Limb (tissue), 2 donors: ENCODE results near the gene CSNK1A1.
"Not testable (repeated sequence)": the region's sequence is repeated elsewhere in the genome, so short reads cannot be mapped to it uniquely, and the experiment has no call there.

Experiments used
- DNase-seq, 2 donors: peaks; one replicate each; pipeline ENCODE4 v3.0.0-alpha.2; 2016; ENCODE audit errors: extremely low spot score in 2 of 2

CSNK1A1 gene

GRCh38 chr5:149490599-149491485, 60.4 kb downstream of the CSNK1A1 start:
- DNase-seq = no peak

- DNase-seq = peak in 1 of 2 donors; percentile 64
Measured at GRCh38 chr5:149489605-149490037, 61.6 kb downstream of the CSNK1A1 start.

- DNase-seq = no peak
Measured at GRCh38 chr5:149488645-149489306, 62.5 kb downstream of the CSNK1A1 start.

DNA sequence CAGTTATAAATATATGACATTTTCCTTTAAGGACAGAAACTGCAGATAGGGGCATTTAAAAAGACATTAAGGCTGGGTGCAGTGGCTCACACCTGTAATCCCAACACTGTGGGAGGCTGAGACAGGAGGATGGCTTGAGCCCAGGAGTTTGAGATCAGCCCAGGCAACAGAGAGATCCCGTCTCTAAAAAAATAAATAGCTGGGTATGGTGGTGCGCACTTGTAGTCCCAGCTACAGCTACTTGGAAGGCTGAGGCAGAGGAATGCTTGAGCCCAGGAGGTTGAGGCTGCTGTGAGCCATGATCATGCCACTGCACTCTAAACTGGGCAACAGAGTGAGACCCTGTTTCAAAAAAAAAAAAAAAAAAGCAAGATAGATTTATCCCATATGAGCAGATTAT, 63.6 kb downstream of the CSNK1A1 start:
- DNase-seq = no peak

DNA sequence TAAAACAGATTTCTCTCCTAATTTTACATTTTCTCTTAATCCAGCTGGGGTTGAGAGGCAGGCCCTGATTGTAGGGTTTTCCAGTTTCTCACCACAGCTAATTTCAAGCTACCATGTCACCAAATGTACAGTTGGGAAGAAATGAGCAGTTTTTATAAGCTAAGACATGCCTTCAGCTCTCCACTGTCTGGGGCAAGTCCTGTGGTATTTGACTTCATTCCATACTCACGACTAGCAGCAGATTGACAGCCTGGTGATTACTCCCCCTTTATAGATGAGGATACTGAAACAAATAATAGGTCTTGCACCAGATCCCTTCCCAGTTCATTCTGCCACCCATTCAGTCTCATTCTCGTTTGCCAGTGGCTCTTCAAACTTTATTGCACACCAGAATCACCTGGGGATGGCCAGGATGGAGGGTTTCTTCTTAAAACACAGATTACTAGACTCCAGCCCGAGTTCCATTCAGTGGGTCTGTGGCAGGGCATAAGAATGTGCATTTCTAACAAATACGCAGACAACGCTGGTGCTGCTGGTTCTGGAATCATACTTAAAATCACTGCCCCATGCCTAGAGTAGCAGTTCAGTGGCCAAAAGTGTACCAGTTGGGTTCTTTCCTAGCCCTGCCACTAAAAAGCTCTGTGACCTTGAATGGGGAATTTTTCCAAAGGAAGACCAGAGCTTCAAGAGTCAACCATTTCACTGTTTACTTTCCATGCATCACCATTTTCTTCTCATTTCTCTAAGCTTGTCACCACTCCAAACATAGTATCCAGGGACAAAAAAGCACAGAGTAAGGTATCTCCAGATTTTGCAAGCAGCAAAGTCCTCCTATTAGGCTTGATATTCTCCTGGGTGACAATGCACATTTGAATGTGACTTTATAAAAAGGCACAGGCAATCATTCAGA, 64.3 kb downstream of the CSNK1A1 start:
- no peak for DNase-seq

- DNase-seq = peak; percentile 70 to 88
Measured at GRCh38 chr5:149485655-149486615, 65.3 kb downstream of the CSNK1A1 start.

DNA sequence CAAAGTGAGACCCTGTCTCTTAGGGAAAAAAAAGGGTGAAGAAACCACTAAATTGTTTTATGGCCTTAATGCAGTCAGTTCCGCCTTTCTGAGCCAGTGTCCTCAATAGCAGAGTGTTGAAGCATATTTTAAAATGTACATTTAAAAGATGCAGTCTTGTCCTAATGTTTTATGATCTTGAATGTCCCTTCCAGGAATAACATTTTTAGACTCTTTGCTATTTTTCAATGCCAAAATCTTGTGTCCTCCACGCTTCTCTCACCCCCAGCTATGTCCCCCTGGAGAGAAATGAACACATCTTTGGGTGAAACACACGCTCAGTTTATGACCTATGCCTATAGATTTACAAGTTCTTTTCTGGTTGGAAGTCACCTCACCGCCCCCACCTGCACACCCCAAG, 69.8 kb downstream of the CSNK1A1 start:
- DNase-seq = no peak

- DNase-seq = no peak
Measured at GRCh38 chr5:149478761-149479160, 72.5 kb downstream of the CSNK1A1 start.

DNA sequence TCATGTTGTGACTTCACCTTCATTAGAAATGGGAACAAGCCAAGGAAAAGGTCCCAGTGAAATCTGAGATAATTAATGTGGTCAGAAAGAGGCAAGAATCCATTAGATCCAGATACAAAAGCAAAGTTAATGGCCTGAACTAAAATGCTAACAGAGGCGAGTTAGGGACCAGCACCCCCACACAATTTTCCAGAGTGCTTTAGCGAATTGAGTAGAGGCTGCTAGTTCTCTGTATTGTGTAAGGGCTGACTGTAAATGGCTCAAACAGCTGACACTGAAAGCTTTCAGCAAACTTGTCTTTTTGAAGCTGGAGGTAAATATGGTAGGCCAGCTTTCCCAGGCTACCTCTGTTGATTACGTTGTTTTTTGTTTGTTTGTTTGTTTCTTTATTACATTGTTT, 75.5 kb downstream of the CSNK1A1 start:
- DNase-seq = no peak

DNA sequence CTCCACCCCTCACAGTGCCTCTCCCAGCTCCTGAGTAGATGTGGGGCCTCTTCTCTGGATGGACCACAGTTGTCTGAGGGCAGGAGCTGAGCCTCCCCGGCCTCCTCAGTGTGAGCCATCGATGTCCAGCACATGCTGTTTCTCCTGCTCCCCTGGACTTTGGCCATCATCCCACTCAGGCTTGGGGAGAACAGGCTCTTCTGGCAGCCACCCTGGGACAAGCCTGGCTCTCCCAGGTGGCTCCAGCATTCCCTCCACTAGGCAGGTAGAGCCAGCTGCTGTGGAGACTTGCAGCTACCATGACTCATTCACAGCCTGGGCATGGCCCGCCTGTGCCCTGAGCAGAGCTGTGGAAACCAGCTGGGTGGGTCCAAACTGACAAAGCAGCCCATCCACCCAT, 77.0 kb downstream of the CSNK1A1 start:
- no peak for DNase-seq

GRCh38 chr5:149473441-149473840, 77.8 kb downstream of the CSNK1A1 start:
- no peak for DNase-seq

- DNase-seq = no peak
Measured at GRCh38 chr5:149472399-149472798, 78.8 kb downstream of the CSNK1A1 start.

DNA sequence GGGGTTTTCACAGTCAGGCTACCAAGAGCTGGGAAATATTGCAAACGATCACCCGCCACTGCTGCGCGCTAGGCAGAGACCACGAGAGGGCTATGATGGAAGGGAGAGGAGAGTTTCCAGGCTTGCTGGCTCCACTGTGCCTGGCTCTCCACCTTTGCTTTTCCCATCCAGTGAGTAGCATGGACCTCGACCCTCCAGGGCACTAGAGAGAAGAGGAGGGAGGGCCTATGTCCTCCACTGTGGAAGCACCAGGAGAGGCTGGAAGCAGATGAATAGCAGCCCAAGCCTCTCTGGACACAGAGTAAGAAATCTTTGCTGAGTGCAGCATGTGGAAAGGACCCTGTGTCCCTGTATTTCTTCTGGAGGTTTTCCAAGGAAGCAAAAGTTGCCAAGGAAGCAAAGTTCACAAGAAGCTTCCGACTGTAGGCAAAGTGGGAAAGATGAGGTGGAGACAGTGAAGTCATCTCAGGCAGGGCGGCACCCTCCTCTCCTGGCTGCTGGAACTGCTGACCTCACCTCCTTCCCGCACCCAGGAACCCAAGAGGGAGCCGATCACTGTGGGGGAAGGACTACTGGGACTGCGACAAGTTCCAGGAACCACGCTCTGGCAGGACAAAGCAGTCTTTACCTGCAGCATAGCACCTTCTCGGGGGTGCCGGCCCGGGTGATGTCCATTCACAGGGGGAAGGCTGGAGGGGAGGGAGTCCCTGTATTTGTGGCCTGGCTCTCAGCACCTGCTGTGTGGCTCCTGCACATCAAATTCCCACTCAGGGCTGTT, 79.6 kb downstream of the CSNK1A1 start:
- DNase-seq = no peak

DNA sequence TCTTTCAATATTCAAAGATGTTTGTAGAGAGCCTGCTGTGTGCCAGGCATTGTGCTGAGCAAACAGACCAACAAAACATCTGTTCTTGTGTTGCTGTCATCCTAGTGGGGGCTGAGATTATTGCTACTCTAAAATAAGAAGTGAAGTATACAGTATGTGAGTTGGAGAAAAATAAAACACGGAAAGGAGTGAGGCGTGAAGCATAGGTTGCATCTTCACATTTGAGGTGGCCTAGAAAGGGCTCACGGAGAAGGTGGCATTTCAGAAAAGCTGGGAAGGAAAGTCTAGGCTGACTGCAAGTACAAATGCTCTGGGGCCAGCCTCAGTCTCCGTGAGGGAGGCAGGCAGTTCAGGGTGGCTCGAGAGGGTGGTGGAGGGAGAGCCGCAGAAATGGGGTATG, 80.3 kb downstream of the CSNK1A1 start:
- DNase-seq = no peak

GRCh38 chr5:149466457-149466972, 84.7 kb downstream of the CSNK1A1 start:
- no peak for DNase-seq

- no peak for DNase-seq
Measured at GRCh38 chr5:149464796-149465489, 86.3 kb downstream of the CSNK1A1 start.

GRCh38 chr5:149461907-149462306, 89.3 kb downstream of the CSNK1A1 start:
- DNase-seq = not testable (repeated sequence)

DNA sequence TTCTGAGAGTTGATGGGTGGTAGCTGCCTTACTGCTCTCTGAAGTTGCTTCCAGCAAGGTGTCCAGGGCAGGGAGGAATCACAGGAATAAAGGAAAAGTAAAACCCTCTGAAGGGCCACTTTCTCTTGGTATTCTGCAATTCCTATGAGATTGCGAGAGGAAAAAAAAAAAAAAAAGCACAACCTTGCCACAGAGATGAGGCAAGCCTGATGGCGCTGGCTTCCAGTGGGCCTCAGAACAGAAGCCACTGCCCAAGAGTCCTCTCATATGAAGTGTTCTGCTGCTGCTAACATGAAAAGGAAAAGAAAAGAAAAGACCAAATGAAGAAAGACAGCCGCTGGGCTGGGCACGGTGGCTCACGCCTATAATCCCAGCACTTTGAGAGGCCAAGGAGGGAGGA, 91.3 kb downstream of the CSNK1A1 start:
- DNase-seq = no peak

DNA sequence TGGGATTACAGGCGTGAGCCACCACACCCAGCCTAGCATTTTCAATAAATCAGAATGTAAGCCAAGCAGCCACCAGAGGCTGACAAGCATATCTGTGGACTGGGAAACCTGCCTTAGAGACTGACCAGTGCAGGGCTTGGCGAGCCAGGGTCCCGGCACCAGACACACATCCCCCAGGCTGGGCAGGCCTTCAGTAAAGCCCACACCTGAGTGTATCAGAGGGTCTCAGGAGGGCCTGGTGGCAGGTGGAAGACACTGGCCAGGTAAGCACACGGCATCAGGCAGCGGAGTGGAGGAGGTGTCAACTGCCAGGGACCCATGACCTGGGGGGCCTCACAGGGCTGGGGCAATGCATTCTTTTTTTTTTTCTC, 93.9 kb downstream of the CSNK1A1 start:
- DNase-seq = no peak
